Kidney capillary endothelial cell (primary cell): Measurements from ENCODE around the gene GNG13.
"Not testable (repeated sequence)": the region's sequence is repeated elsewhere in the genome, so short reads cannot be mapped to it uniquely, and the experiment has no call there.

Source experiments
- DNase-seq: peaks from one replicate; pipeline ENCODE4 v3.0.0-alpha.2; 2018; ENCODE audit warnings: low spot score

GNG13 gene

GRCh38 chr16:760545-761343, 39.8 kb downstream of the GNG13 start, which contains the start of gene MSLN:
Gene MSLN, plus strand, starts transcription at chr16:760734. Its CDS starts 1,947 bp downstream, at chr16:762681.
- no peak for DNase-seq

GRCh38 chr16:760065-760464, 40.5 kb downstream of the GNG13 start:
- DNase-seq = no peak

- no peak for DNase-seq
Measured at GRCh38 chr16:759110-759910, 41.2 kb downstream of the GNG13 start.

GRCh38 chr16:756428-756827, 44.1 kb downstream of the GNG13 start:
- no peak for DNase-seq

GRCh38 chr16:754656-755055, 45.9 kb downstream of the GNG13 start:
- no peak for DNase-seq

- not testable (repeated sequence) for DNase-seq
Measured at GRCh38 chr16:754121-754607, 46.4 kb downstream of the GNG13 start.

GRCh38 chr16:752007-752312, 48.6 kb downstream of the GNG13 start:
- DNase-seq = no peak

GRCh38 chr16:751152-752006, 49.2 kb downstream of the GNG13 start:
- DNase-seq = no peak

- DNase-seq = no peak
Measured at GRCh38 chr16:750485-750884, 50.0 kb downstream of the GNG13 start.

- no peak for DNase-seq
Measured at GRCh38 chr16:749010-749409, 51.5 kb downstream of the GNG13 start.
